Measurements from ENCODE around the gene PACC1.

DNA sequence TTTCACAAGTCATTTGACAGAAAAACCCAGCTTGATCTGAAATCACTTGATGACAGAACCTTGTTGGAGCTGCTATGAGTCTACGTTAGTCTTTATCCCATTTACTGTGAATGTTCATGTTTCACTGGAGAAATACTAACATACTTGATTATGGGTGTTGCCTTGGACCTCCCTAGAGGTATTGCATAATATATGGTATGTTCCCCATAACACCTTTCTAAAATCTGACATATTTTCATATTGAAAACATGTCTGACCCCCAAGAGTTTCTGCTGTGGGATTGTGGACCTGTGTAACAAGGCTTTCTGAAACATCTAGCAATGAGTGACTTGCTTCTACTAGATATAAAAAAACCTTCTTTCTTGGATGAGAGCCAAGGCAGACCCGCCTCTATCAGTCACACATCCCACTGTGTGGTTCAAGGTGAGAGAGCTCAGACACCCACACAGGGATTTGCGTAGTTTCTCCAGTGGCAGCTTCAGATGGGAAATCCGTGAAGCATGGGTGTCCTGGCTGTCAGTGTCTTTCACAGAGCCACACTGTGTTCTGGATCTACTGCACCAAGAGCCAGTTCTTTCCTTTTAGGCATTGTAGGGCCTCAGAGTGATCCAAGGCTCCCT, 22.6 kb upstream of the PACC1 start:
- TF ChIP-seq, protein P1, sequence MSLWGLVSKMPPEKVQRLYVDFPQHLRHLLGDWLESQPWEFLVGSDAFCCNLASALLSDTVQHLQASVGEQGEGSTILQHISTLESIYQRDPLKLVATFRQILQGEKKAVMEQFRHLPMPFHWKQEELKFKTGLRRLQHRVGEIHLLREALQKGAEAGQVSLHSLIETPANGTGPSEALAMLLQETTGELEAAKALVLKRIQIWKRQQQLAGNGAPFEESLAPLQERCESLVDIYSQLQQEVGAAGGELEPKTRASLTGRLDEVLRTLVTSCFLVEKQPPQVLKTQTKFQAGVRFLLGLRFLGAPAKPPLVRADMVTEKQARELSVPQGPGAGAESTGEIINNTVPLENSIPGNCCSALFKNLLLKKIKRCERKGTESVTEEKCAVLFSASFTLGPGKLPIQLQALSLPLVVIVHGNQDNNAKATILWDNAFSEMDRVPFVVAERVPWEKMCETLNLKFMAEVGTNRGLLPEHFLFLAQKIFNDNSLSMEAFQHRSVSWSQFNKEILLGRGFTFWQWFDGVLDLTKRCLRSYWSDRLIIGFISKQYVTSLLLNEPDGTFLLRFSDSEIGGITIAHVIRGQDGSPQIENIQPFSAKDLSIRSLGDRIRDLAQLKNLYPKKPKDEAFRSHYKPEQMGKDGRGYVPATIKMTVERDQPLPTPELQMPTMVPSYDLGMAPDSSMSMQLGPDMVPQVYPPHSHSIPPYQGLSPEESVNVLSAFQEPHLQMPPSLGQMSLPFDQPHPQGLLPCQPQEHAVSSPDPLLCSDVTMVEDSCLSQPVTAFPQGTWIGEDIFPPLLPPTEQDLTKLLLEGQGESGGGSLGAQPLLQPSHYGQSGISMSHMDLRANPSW (CRISPR knock-in tag; conservative IDR thresholded peaks at IDR 0.05; ENCODE audit: low read depth): no peak
- TF ChIP-seq CTCF (IDR thresholded peaks at IDR 0.05): no peak
